NCI-H2227 treated with DMSO at 0.1 percent for 48 hours (cell line): ENCODE data around the gene PALM.
A peak's percentile ranks its signal among the peaks of the same experiment; 100 is the strongest.
"Not testable (repeated sequence)": the region's sequence is repeated elsewhere in the genome, so short reads cannot be mapped to it uniquely, and the experiment has no call there.

ENCODE experiments used
- DNase-seq: peaks from one replicate; lab custom pipeline; 2025; lab: John Stamatoyannopoulos, UW

PALM gene

GRCh38 chr19:708154-709143 is at the start of gene PALM:
TSS of gene PALM (plus strand) at chr19:708935. CDS start at chr19:709147, 212 bp downstream.
- DNase-seq, result peak; percentile 9

GRCh38 chr19:660793-661426 is 47.8 kb upstream of the PALM start:
- no peak for DNase-seq

- DNase-seq, result no peak
Measured at GRCh38 chr19:661427-662196, 47.1 kb upstream of the PALM start.

GRCh38 chr19:662207-662961 is 46.4 kb upstream of the PALM start:
- no peak for DNase-seq

- DNase-seq, result peak; percentile 77
Measured at GRCh38 chr19:662962-663681, 45.6 kb upstream of the PALM start, which contains the start of gene RNF126. TSS of gene RNF126 (minus strand) at chr19:663214. CDS start at chr19:663121, 93 bp downstream.

GRCh38 chr19:663682-664117 is 45.0 kb upstream of the PALM start:
- DNase-seq, result no peak

GRCh38 chr19:664913-665443 is 43.8 kb upstream of the PALM start:
- DNase-seq, result peak; percentile 19

- not testable (repeated sequence) for DNase-seq
Measured at GRCh38 chr19:666985-667573, 41.7 kb upstream of the PALM start.

- DNase-seq, result not testable (repeated sequence)
Measured at GRCh38 chr19:668675-669434, 39.9 kb upstream of the PALM start.

- DNase-seq, result no peak
Measured at GRCh38 chr19:670609-671075, 38.1 kb upstream of the PALM start.

GRCh38 chr19:674282-675151 is 34.2 kb upstream of the PALM start:
- no peak for DNase-seq

- DNase-seq, result no peak
Measured at GRCh38 chr19:676007-676338, 32.8 kb upstream of the PALM start.

GRCh38 chr19:676339-677105 is 32.2 kb upstream of the PALM start, which contains the start of gene FSTL3:
TSS of gene FSTL3 (plus strand) at chr19:676392. CDS start at chr19:676424, 32 bp downstream.
- DNase-seq, result no peak

GRCh38 chr19:677201-677600 is 31.5 kb upstream of the PALM start:
- DNase-seq, result no peak

- no peak for DNase-seq
Measured at GRCh38 chr19:677601-678436, 30.9 kb upstream of the PALM start.

GRCh38 chr19:678791-679388 is 29.8 kb upstream of the PALM start:
- DNase-seq, result no peak
